K562 (cell line): ENCODE data around the gene THAP6. TPM values are rescaled to one million over a fixed set of nuclear protein-coding genes. Genes with fewer than 3 reads are reported as not detected.

ENCODE experiments used
- CEBPB ChIP-seq: fragments of 450-650 bp; IDR thresholded peaks from 2 replicates; pipeline ENCODE4 v1.6.1; 2016; ENCODE audit warnings: missing genetic modification characterization, missing compliant biosample characterization
- EP300 ChIP-seq: IDR thresholded peaks from 2 replicates; pipeline ENCODE4 v1.6.1; 2012; ENCODE audit warnings: low read length, improper control_type of control experiment
- EZH2 ChIP-seq: IDR thresholded peaks from 2 replicates; pipeline ENCODE4 v1.6.1; 2012; ENCODE audit warnings: low read depth, mild to moderate bottlenecking, inconsistent platforms, low read length, borderline replicate concordance
- FOSL1 ChIP-seq: fragments of 200-800 bp; sonication (Bioruptor generic); conservative IDR thresholded peaks from 2 replicates; pipeline ENCODE4 v1.6.1; 2016; ENCODE audit warnings: missing genetic modification characterization, missing compliant biosample characterization
- OTX1 ChIP-seq: fragments of 450-650 bp; formaldehyde crosslinking; IDR thresholded peaks from 2 replicates; pipeline ENCODE4 v1.4.0; 2022; ENCODE audit warnings: mild to moderate bottlenecking
- PHF8 ChIP-seq: fragments of 200-600 bp; sonication (generic); IDR thresholded peaks from 2 replicates; pipeline ENCODE4 v1.6.1; 2012; ENCODE audit warnings: mixed run types, mild to moderate bottlenecking, inconsistent platforms, low read length, moderate library complexity, borderline replicate concordance
- TCF3 ChIP-seq: sonication (generic); formaldehyde crosslinking; IDR thresholded peaks from 2 replicates; pipeline ENCODE4 v1.4.0; 2020; ENCODE audit warnings: mild to moderate bottlenecking, missing genetic modification reagents
- TEAD1 ChIP-seq, 2 experiments: fragments of 450-650 bp in 1 of 2; sonication (generic) in 1 of 2; formaldehyde crosslinking; IDR thresholded peaks; 2 replicates each; pipeline versions ENCODE4 v1.4.0 to v1.8.0; 2020 to 2022; ENCODE audit warnings: mild to moderate bottlenecking in 2 of 2, missing genetic modification reagents in 1 of 2
- XRCC5 ChIP-seq: fragments of 200-400 bp; formaldehyde crosslinking; IDR thresholded peaks from 2 replicates; pipeline ENCODE4 v1.6.1; 2017; ENCODE audit warnings: low read depth, mild to moderate bottlenecking, low read length
- ZMIZ1 ChIP-seq, 2 experiments: fragments of 150-350 bp in 1 of 2; IDR thresholded peaks; 2 replicates each; pipeline ENCODE4 v1.6.1; 2012 to 2016; ENCODE audit warnings: low read depth in 2 of 2, low read length in 2 of 2, mild to moderate bottlenecking in 1 of 2, moderate library complexity in 1 of 2
- ZNF165 ChIP-seq: fragments of 250-450 bp; sonication (Bioruptor Pico); IDR thresholded peaks from 2 replicates; pipeline ENCODE4 v1.4.0; 2020; ENCODE audit warnings: borderline replicate concordance
- ZNF583 ChIP-seq: fragments of 250-450 bp; sonication (Bioruptor Pico); IDR thresholded peaks from 2 replicates; pipeline ENCODE4 v1.4.0; 2020
- ZNF830 ChIP-seq: fragments of 250-450 bp; sonication (Bioruptor Pico); IDR thresholded peaks from 2 replicates; pipeline ENCODE4 v1.5.0; 2021; ENCODE audit warnings: mild to moderate bottlenecking
- polyA plus RNA-seq, 8 experiments: library from polyadenylated mRNA; depleted of rRNA in 4 of 8; stranded (reverse) in 5 of 8; unstranded in 3 of 8; fragments of >200 nt; fragmentation: Nextera tagmentation in 2 of 8; fragmentation: Illumina TruSeq in 1 of 8; extraction: Ambion mirVana in 2 of 8; extraction: Trizol in 1 of 8; gene quantifications; 2 replicates each; pipeline versions ENCODE4 v1.2.1 to v1.2.3, GENCODE V29; 2011 to 2014; ENCODE audit warnings: inconsistent platforms in 1 of 8, missing spikeins in 1 of 8
- total RNA-seq, 7 experiments: library from RNA; depleted of rRNA in 6 of 7; stranded (reverse); fragments of >200 nt in 6 of 7; fragmentation: Illumina TruSeq in 2 of 7; extraction: Trizol in 2 of 7; gene quantifications; 2 replicates each; pipeline versions ENCODE4 v1.2.1 to v1.2.3, GENCODE V29; 2011 to 2021; ENCODE audit warnings: low replicate concordance in 1 of 7

The THAP6 gene
- total and polyA plus RNA-seq, 9 of the 15 experiments (the other 6 are each of a cell fraction or from before 2014, with no cell fraction given): 8.9 to 30.4 (median 17.3) TPM

DNA sequence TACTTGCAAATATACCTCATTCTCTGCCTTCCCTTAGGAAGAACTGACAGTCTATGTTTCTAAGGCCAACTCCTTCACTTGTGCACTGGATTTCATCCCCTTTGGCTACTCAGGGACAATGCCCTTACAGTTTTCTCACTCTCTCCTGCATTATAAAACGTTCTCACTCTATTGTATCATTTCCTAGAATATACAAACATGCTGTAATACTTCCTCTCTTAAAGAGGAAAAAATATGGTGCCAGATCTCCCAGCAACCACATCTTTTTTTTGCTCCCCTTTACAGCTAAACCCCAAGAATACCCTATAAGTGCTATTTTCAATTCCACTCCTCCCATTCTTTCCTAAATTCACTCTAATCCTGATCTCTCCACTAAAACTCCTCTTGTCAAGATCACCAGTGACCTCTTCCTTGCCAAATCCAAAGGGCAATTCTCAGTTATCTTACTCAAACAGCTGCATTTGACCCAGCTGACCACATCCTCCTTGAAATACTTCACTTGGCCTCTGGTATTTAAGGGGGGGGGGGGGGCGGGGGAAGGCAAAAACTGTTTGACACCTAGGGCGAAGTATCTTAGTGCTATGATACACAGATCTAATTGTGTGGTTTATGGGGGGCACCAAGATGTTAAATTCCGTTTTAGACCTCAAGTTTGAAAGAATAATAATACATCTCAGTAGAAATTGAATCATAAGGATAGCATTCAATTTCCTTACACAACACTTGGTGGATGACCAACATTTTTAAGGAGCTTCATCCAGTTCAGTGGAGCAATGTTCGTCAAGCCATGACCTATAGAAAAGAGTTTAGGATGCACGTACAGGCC lies 1.7 kb upstream of the THAP6 start (continued):
- TF ChIP-seq ZMIZ1 (IDR thresholded peaks at IDR 0.05; ENCODE audit: low read depth in 2 of 2, low read length in 2 of 2): peak in 1 of 2 experiments; percentile 75; a peak in 2 of 4 replicates
- TF ChIP-seq PHF8: no peak
- TF ChIP-seq TEAD1 (CRISPR knock-in tag; IDR thresholded peaks at IDR 0.05): peak; percentile 74 to 77; a peak in 3 of 4 replicates
- peak; percentile 55 for TF ChIP-seq CEBPB (tag)
- peak; percentile 88 for TF ChIP-seq EP300
- no peak for TF ChIP-seq ZNF165 (CRISPR knock-in tag)
- no peak for TF ChIP-seq XRCC5
- TF ChIP-seq TCF3: peak; percentile 87
- peak; percentile 49 for TF ChIP-seq FOSL1 (tag)
- TF ChIP-seq ZNF583 (CRISPR knock-in tag): no peak
- TF ChIP-seq OTX1 (CRISPR knock-in tag): peak; percentile 66; the same call in 1 of the 2 replicates
- TF ChIP-seq ZNF830 (CRISPR knock-in tag): no peak
- TF ChIP-seq EZH2: no peak
